ENCODE measurements around the gene SCGB1C1.

SCGB1C1 gene

GRCh38 chr11:203056-203944, 10.4 kb downstream of the SCGB1C1 start:
- DNase-seq (ENCODE audit: low read depth, low spot score), result no peak
- ChIA-PET POLR2A (no interaction called here), CTCF (interaction anchor here (0.9 to 1.5 kb wide), 4 partner anchors 12 to 245 kb away, joined by 3 to 7 read pairs (median 4); no protein-coding TSS in a partner anchor)
- TF ChIP-seq CTCF (IDR thresholded peaks at IDR 0.05; ENCODE audit: insufficient read depth, low read length, missing control alignments), result no peak
- no peak overlapping the region for H3K4me3 ChIP-seq (ENCODE audit: low read depth, low read length)

- no peak for DNase-seq (ENCODE audit: low read depth, low spot score)
- TF ChIP-seq CTCF (IDR thresholded peaks at IDR 0.05; ENCODE audit: insufficient read depth, low read length, missing control alignments), result no peak
- no peak overlapping the region for H3K4me3 ChIP-seq (ENCODE audit: low read depth, low read length)
- CTCF ChIA-PET, result interaction anchor here (1.0 to 1.5 kb wide), 3 partner anchors 11 to 244 kb away, joined by 3 to 7 read pairs (median 3); no protein-coding TSS in a partner anchor
- POLR2A ChIA-PET, result interaction anchor here (1.5 kb wide), 1 partner anchor 12 kb away, joined by 5 read pairs; no protein-coding TSS in a partner anchor
Observed at GRCh38 chr11:203945-204586, 11.2 kb downstream of the SCGB1C1 start.

- no peak for DNase-seq (ENCODE audit: low read depth, low spot score)
- CTCF ChIA-PET, result no interaction called here
- H3K4me3 ChIP-seq (ENCODE audit: low read depth, low read length), result no peak overlapping the region
- no peak for TF ChIP-seq CTCF (IDR thresholded peaks at IDR 0.05; ENCODE audit: insufficient read depth, low read length, missing control alignments)
- POLR2A ChIA-PET, result interaction anchor here (1.5 kb wide), 1 partner anchor 11 kb away, joined by 5 read pairs; no protein-coding TSS in a partner anchor
Observed at GRCh38 chr11:204587-205109, 11.8 kb downstream of the SCGB1C1 start.

GRCh38 chr11:205221-206001, 12.5 kb downstream of the SCGB1C1 start:
- H3K4me3 ChIP-seq (ENCODE audit: low read depth, low read length), result peak overlapping the region; percentile 96
- ChIA-PET CTCF (interaction anchor here (1.0 kb wide), 1 partner anchor 236 kb away, joined by 3 read pairs; no protein-coding TSS in a partner anchor), POLR2A (interaction anchor here (1.5 kb wide), 1 partner anchor 11 kb away, joined by 5 read pairs; no protein-coding TSS in a partner anchor)
- DNase-seq (ENCODE audit: low read depth, low spot score), result no peak
- TF ChIP-seq CTCF (IDR thresholded peaks at IDR 0.05; ENCODE audit: insufficient read depth, low read length, missing control alignments), result no peak

- TF ChIP-seq CTCF (IDR thresholded peaks at IDR 0.05; ENCODE audit: insufficient read depth, low read length, missing control alignments), result no peak
- no peak for DNase-seq (ENCODE audit: low read depth, low spot score)
- peak overlapping the region; percentile 96 for H3K4me3 ChIP-seq (ENCODE audit: low read depth, low read length)
- CTCF ChIA-PET, result interaction anchor here (1.0 kb wide), 1 partner anchor 235 kb away, joined by 3 read pairs; no protein-coding TSS in a partner anchor
- POLR2A ChIA-PET, result interaction anchor here (1.6 to 2.3 kb wide), 3 partner anchors 9 to 150 kb away, joined by 7 to 15 read pairs (median 8); a partner anchor contains a TSS
Observed at GRCh38 chr11:206002-206384, 13.1 kb downstream of the SCGB1C1 start.
